B cell (primary cell): Measurements from ENCODE around the gene CADM1. TPM values are rescaled to one million over a fixed set of nuclear protein-coding genes. Genes with fewer than 3 reads are reported as not detected.

Experiments
- ATAC-seq: fragments of 200-7000 bp; cut with Tn5 transposase; one replicate; pipeline ENCODE4 v1.10.0; 2021; ENCODE audit warnings: low read depth, mild to moderate bottlenecking, moderate number of reproducible peaks, moderate library complexity
- CTCF ChIA-PET: fragments of 350-600 bp; sonication (Branson Sonifier 250); formaldehyde crosslinking; loops from one replicate; lab custom pipeline; 2021; ENCODE audit warnings: antibody characterized with exemption, inconsistent platforms; lab: Charles Lee
- POLR2A ChIA-PET: fragments of 350-600 bp; sonication (Branson Sonifier 250); formaldehyde crosslinking; loops from one replicate; lab custom pipeline; 2021; ENCODE audit warnings: antibody characterized with exemption; lab: Charles Lee
- DNase-seq: peaks from one replicate; pipeline ENCODE4 v3.0.0; 2013
- H2AFZ ChIP-seq: 2 replicates; pipeline ENCODE4 v1.6.1; 2012; ENCODE audit warnings: mild to moderate bottlenecking, low read depth, low read length; ENCODE audit not compliant: insufficient read depth, poor library complexity, severe bottlenecking
- H3K27ac ChIP-seq, 2 donors: 1 replicate in 1 of 2; 2 replicates in 1 of 2; pipeline ENCODE4 v1.5.1; 2012 to 2013; ENCODE audit warnings: low read length in 2 of 2, mild to moderate bottlenecking in 2 of 2, moderate library complexity in 1 of 2
- H3K27me3 ChIP-seq, 4 experiments: fragments of 200-600 bp in 1 of 4; sonication (generic) in 1 of 4; replicated peaks in 1 of 4; 1 replicate in 2 of 4; 2 replicates in 2 of 4; pipeline versions ENCODE4 v1.6.1 to v1.7.0; 2013 to 2016; ENCODE audit warnings: low read length in 3 of 4, mild to moderate bottlenecking in 2 of 4, mixed read lengths in 1 of 4, moderate library complexity in 1 of 4; ENCODE audit not compliant: insufficient read depth in 4 of 4, control insufficient read depth in 3 of 4; ENCODE audit errors: control extremely low read depth in 1 of 4
- H3K36me3 ChIP-seq, 2 experiments: replicated peaks in 1 of 2; 1 replicate in 1 of 2; 2 replicates in 1 of 2; pipeline versions ENCODE4 v1.6.1 to v1.7.1; 2013; ENCODE audit warnings: low read length in 1 of 2; ENCODE audit not compliant: insufficient read depth in 2 of 2, control insufficient read depth in 1 of 2; ENCODE audit errors: control extremely low read depth in 1 of 2, extremely low read depth in 1 of 2
- H3K4me1 ChIP-seq, 2 donors: fragments of 200-600 bp in 1 of 2; sonication (generic) in 1 of 2; 1 replicate in 1 of 2; 2 replicates in 1 of 2; pipeline versions ENCODE4 v1.5.1 to v1.6.1; 2013 to 2017; ENCODE audit warnings: low read length in 2 of 2; ENCODE audit not compliant: control insufficient read depth in 2 of 2, insufficient read depth in 2 of 2
- H3K4me2 ChIP-seq: replicated peaks from 2 replicates; pipeline ENCODE3; 2012; ENCODE audit warnings: mild to moderate bottlenecking, low read depth, low read length; ENCODE audit not compliant: poor library complexity, severe bottlenecking
- H3K4me3 ChIP-seq, 5 experiments: fragments of 200-600 bp in 1 of 5; sonication (generic) in 1 of 5; 1 replicate in 3 of 5; 2 replicates in 2 of 5; pipeline versions ENCODE4 v1.5.1 to v1.7.0; 2011 to 2016; ENCODE audit warnings: low read length in 4 of 5, mild to moderate bottlenecking in 4 of 5, low read depth in 2 of 5, control low read depth in 1 of 5, moderate library complexity in 1 of 5; ENCODE audit not compliant: insufficient read depth in 1 of 5; ENCODE audit errors: control extremely low read depth in 1 of 5, extremely low read depth in 1 of 5
- H3K79me2 ChIP-seq: fragments of 200-600 bp; sonication (generic); one replicate; pipeline ENCODE4 v1.6.0; 2016; ENCODE audit warnings: low read length; ENCODE audit not compliant: control insufficient read depth, insufficient read depth
- H3K9ac ChIP-seq: fragments of 200-600 bp; sonication (generic); 2 replicates; pipeline ENCODE4 v1.6.1; 2017; ENCODE audit warnings: mild to moderate bottlenecking, low read length, moderate library complexity
- H3K9me3 ChIP-seq, 3 donors: one replicate each; pipeline versions ENCODE4 v1.6.1 to v1.7.1; 2013; ENCODE audit warnings: low read length in 2 of 3; ENCODE audit not compliant: control insufficient read depth in 2 of 3, insufficient read depth in 1 of 3; ENCODE audit errors: control extremely low read depth in 1 of 3
- H4K20me1 ChIP-seq: 2 replicates; pipeline ENCODE4 v1.6.0; 2012; ENCODE audit warnings: mild to moderate bottlenecking, low read length; ENCODE audit not compliant: insufficient read depth, control insufficient read depth, poor library complexity, severe bottlenecking
- H3K27ac Mint-ChIP-seq: one replicate; pipeline ENCODE4 v1.8.0; 2021; ENCODE audit warnings: mixed read lengths
- H3K27me3 Mint-ChIP-seq: one replicate; pipeline ENCODE4 v1.8.0; 2021; ENCODE audit warnings: mixed read lengths
- H3K4me1 Mint-ChIP-seq: one replicate; pipeline ENCODE4 v1.8.0; 2021; ENCODE audit warnings: mixed read lengths
- H3K4me3 Mint-ChIP-seq: one replicate; pipeline ENCODE4 v1.8.0; 2021; ENCODE audit warnings: mixed read lengths
- H3K9me3 Mint-ChIP-seq: one replicate; pipeline ENCODE4 v1.8.0; 2022; ENCODE audit warnings: mixed read lengths; ENCODE audit not compliant: insufficient read depth
- EZH2 ChIP-seq: IDR thresholded peaks from 2 replicates; pipeline ENCODE4 v1.6.1; 2012; ENCODE audit warnings: borderline replicate concordance, low read depth, mild to moderate bottlenecking, moderate library complexity, low read length; ENCODE audit not compliant: insufficient read depth, poor library complexity, severe bottlenecking
- WGBS: methylation state at CpG from one replicate; pipeline ENCODE4 v1.1.5; 2013; ENCODE audit warnings: missing lambda C conversion rate; ENCODE audit not compliant: insufficient coverage; 5-methylcytosine and 5-hydroxymethylcytosine counted together
- intact Hi-C: fragments of 100-400 bp; cut with micrococcal nuclease; formaldehyde crosslinking; loops from one replicate; pipeline ENCODE4 v1.10.0; 2022
- polyA plus RNA-seq: library from polyadenylated mRNA; depleted of rRNA; stranded (reverse); fragments of >200 nt; gene quantifications from 2 replicates; pipeline ENCODE4 v1.2.3, GENCODE V29; 2012
- total RNA-seq, 2 donors: library from RNA; stranded (reverse); fragments of 120-200 nt in 1 of 2; gene quantifications; 1 replicate in 1 of 2; 2 replicates in 1 of 2; pipeline versions ENCODE4 v1.2.3 to v1.2.4, GENCODE V29; 2013 to 2022
- TF ChIP-seq, protein P1 (sequence below): fragments of 200-600 bp; IDR thresholded peaks from one replicate; pipeline ENCODE4 v1.8.0; 2022; ENCODE audit warnings: antibody characterized with exemption, mild to moderate bottlenecking

Gene CADM1
- total and polyA plus RNA-seq, 2 donors (not counting 1 experiment from before 2014, with no cell fraction given), result 0.43 to 0.49 TPM

DNA sequence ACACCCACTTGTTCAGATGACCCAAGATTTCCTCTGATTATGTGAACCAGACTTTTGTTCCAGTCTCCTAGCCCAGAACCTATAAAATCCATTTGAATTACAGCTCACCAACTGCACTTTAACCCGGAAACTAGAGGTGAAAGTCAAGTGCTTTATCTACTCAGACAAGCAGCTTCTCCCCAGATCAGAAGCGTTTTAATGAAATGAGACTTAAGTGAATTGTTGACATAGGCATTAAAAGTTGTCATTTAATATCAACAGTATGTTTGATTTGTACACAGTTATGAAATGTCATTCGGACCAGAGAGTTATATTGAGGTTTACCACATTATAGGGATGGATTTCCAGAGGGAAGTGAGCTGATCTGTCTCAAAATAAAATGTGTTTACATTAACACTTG is 52.0 kb downstream of the CADM1 start:
- Histone ChIP-seq H3K79me2 (no peaks in the 10 kb centered on the region), H4K20me1 (no peaks in the 10 kb centered on the region), H3K4me1 (no peaks in the 10 kb centered on the region), H3K9ac (no peak overlapping the region), H3K4me2 (no peak overlapping the region), H3K27ac (no peak overlapping the region), H3K36me3 (no peaks in the 10 kb centered on the region), H3K4me3 (no peak overlapping the region), H3K9me3 (peaks cover 0 to 9% (median 8%) of the 10 kb centered on the region in 3 donors), H3K27me3 (no peaks in the 10 kb centered on the region), H2AFZ (no peak overlapping the region)
- no peak for ATAC-seq
- DNase-seq, result no peak
- H3K4me1 Mint-ChIP-seq, result no peaks in the 10 kb centered on the region
- H3K4me3 Mint-ChIP-seq, result no peak overlapping the region
- H3K27ac Mint-ChIP-seq, result no peak overlapping the region
- CTCF ChIA-PET, result no interaction called here
- no CpG with 5 or more reads among the region's 3 CpGs for WGBS
- intact Hi-C loops, result no loop called here
- H3K9me3 Mint-ChIP-seq, result peaks cover 6% of the 10 kb centered on the region
- TF ChIP-seq EZH2, result no peak
- TF ChIP-seq, protein P1, sequence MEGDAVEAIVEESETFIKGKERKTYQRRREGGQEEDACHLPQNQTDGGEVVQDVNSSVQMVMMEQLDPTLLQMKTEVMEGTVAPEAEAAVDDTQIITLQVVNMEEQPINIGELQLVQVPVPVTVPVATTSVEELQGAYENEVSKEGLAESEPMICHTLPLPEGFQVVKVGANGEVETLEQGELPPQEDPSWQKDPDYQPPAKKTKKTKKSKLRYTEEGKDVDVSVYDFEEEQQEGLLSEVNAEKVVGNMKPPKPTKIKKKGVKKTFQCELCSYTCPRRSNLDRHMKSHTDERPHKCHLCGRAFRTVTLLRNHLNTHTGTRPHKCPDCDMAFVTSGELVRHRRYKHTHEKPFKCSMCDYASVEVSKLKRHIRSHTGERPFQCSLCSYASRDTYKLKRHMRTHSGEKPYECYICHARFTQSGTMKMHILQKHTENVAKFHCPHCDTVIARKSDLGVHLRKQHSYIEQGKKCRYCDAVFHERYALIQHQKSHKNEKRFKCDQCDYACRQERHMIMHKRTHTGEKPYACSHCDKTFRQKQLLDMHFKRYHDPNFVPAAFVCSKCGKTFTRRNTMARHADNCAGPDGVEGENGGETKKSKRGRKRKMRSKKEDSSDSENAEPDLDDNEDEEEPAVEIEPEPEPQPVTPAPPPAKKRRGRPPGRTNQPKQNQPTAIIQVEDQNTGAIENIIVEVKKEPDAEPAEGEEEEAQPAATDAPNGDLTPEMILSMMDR, result no peak
- POLR2A ChIA-PET, result no interaction called here
- no peaks in the 10 kb centered on the region for H3K27me3 Mint-ChIP-seq

DNA sequence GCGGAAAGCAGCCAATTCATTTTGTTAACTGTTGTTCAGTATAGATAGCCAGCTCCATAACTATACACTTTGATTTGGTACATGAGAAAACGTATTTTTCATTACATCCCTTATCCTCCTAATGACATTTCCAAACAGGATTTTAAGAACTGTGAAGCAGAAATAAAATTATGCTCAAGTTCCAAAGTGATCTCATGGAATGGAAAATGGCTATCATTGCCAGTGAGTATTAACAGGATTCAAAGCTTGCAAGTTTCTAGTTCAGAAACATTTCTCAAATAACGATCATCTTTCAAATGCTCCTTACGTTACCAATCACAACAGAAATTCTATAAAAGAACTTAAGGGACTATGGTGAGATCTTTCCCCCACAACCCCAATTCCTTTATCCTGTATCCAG is 53.7 kb downstream of the CADM1 start:
- ATAC-seq (no peak), DNase-seq (no peak)
- no peaks in the 10 kb centered on the region for H3K4me1 Mint-ChIP-seq
- intact Hi-C loops, result no loop called here
- TF ChIP-seq, protein P1, result no peak
- no peak for TF ChIP-seq EZH2
- no CpG with 5 or more reads among the region's 4 CpGs for WGBS
- Histone ChIP-seq H3K36me3 (no peaks in the 10 kb centered on the region), H3K9me3 (peaks cover 0 to 14% (median 10%) of the 10 kb centered on the region in 3 donors), H3K4me2 (no peak overlapping the region), H3K27me3 (no peaks in the 10 kb centered on the region), H3K27ac (no peak overlapping the region), H3K4me3 (no peak overlapping the region), H3K9ac (no peak overlapping the region), H4K20me1 (no peaks in the 10 kb centered on the region), H2AFZ (no peak overlapping the region), H3K4me1 (no peaks in the 10 kb centered on the region), H3K79me2 (no peaks in the 10 kb centered on the region)
- ChIA-PET CTCF (no interaction called here), POLR2A (no interaction called here)
- no peak overlapping the region for H3K27ac Mint-ChIP-seq
- peaks cover 10% of the 10 kb centered on the region for H3K9me3 Mint-ChIP-seq
- H3K27me3 Mint-ChIP-seq, result no peaks in the 10 kb centered on the region
- H3K4me3 Mint-ChIP-seq, result no peak overlapping the region
